Ovary (tissue), 3 donors: ENCODE measurements around the gene IMP3.

Experiments
- CTCF ChIP-seq, 3 donors: fragments of 450-650 bp in 2 of 3; fragments of 200-600 bp in 1 of 3; IDR thresholded peaks; one replicate each; pipeline versions ENCODE4 v1.5.1 to v1.8.0; 2016 to 2022; ENCODE audit warnings: antibody characterized with exemption in 3 of 3, mild to moderate bottlenecking in 1 of 3
- POLR2A ChIP-seq: fragments of 450-650 bp; IDR thresholded peaks from one replicate; pipeline ENCODE4 v1.6.1; 2017; ENCODE audit warnings: antibody characterized with exemption, mild to moderate bottlenecking, moderate library complexity
- donor health status: DM: no; HTN: no; CAD: no.

- no peak for TF ChIP-seq CTCF (IDR thresholded peaks at IDR 0.05)
- TF ChIP-seq POLR2A: no peak
Measured at GRCh38 chr15:75639191-75639708, 774 bp downstream of the IMP3 start.
